Liver (tissue), 9 donors: ENCODE data around the gene IGF1R. TPM values are rescaled to one million over a fixed set of nuclear protein-coding genes. Genes with fewer than 3 reads are reported as not detected.

Source experiments
- DNase-seq: peaks from one replicate; pipeline ENCODE4 v3.0.0-alpha.2; 2017; ENCODE audit warnings: low spot score
- H3K27ac ChIP-seq, 2 donors: one replicate each; pipeline ENCODE4 v1.7.0; 2013; ENCODE audit warnings: inconsistent platforms in 2 of 2, low read length in 2 of 2, control low read depth in 1 of 2, low read depth in 1 of 2, mild to moderate bottlenecking in 1 of 2
- H3K27me3 ChIP-seq, 4 donors: one replicate each; pipeline versions ENCODE4 v1.6.1 to v1.7.0; 2013; ENCODE audit warnings: low read length in 3 of 4, inconsistent platforms in 1 of 4, mild to moderate bottlenecking in 1 of 4, moderate library complexity in 1 of 4; ENCODE audit not compliant: control insufficient read depth in 4 of 4, insufficient read depth in 4 of 4
- H3K36me3 ChIP-seq, 4 donors: one replicate each; pipeline versions ENCODE4 v1.6.1 to v1.7.0; 2013; ENCODE audit warnings: low read length in 3 of 4, mild to moderate bottlenecking in 3 of 4, low read depth in 1 of 4, moderate library complexity in 1 of 4; ENCODE audit not compliant: control insufficient read depth in 4 of 4, insufficient read depth in 3 of 4
- H3K4me1 ChIP-seq, 4 donors: one replicate each; pipeline versions ENCODE4 v1.6.1 to v1.7.0; 2013; ENCODE audit warnings: low read length in 3 of 4, mild to moderate bottlenecking in 3 of 4, moderate library complexity in 1 of 4; ENCODE audit not compliant: control insufficient read depth in 4 of 4, insufficient read depth in 4 of 4
- H3K4me3 ChIP-seq, 3 donors: one replicate each; pipeline versions ENCODE4 v1.6.1 to v1.7.0; 2013; ENCODE audit warnings: low read length in 3 of 3, control low read depth in 1 of 3, low read depth in 1 of 3, mild to moderate bottlenecking in 1 of 3
- H3K9ac ChIP-seq, 2 donors: one replicate each; pipeline ENCODE4 v1.7.0; 2013; ENCODE audit warnings: low read length in 2 of 2, mild to moderate bottlenecking in 2 of 2, moderate library complexity in 2 of 2, control low read depth in 1 of 2, low read depth in 1 of 2
- H3K9me3 ChIP-seq, 4 donors: one replicate each; pipeline versions ENCODE4 v1.6.1 to v1.7.0; 2013; ENCODE audit warnings: low read length in 3 of 4; ENCODE audit not compliant: control insufficient read depth in 4 of 4
- FOXA1 ChIP-seq: IDR thresholded peaks from 2 replicates; pipeline ENCODE4 v1.6.1; 2016; ENCODE audit warnings: antibody characterized with exemption
- FOXA2 ChIP-seq: IDR thresholded peaks from 2 replicates; pipeline ENCODE4 v1.6.1; 2016; ENCODE audit warnings: antibody characterized with exemption
- HNF4A ChIP-seq, 2 donors: conservative IDR thresholded peaks; 2 replicates each; pipeline ENCODE4 v1.6.1; 2016; ENCODE audit warnings: antibody characterized with exemption in 2 of 2, mild to moderate bottlenecking in 2 of 2
- JUND ChIP-seq, 2 donors: IDR thresholded peaks; 2 replicates each; pipeline ENCODE4 v1.6.1; 2016; ENCODE audit warnings: antibody characterized with exemption in 2 of 2
- NR2F2 ChIP-seq: IDR thresholded peaks from 2 replicates; pipeline ENCODE4 v1.6.1; 2016; ENCODE audit warnings: antibody characterized with exemption
- RAD21 ChIP-seq, 2 donors: IDR thresholded peaks; 2 replicates each; pipeline ENCODE4 v1.6.1; 2016; ENCODE audit warnings: antibody characterized with exemption in 2 of 2, mild to moderate bottlenecking in 2 of 2
- TAF1 ChIP-seq: conservative IDR thresholded peaks from 2 replicates; pipeline ENCODE4 v1.6.1; 2016; ENCODE audit warnings: antibody characterized with exemption, mild to moderate bottlenecking
- YY1 ChIP-seq: IDR thresholded peaks from 2 replicates; pipeline ENCODE4 v1.6.1; 2016; ENCODE audit warnings: antibody characterized with exemption, mild to moderate bottlenecking
- WGBS: extraction: QIAGEN DNeasy Blood & Tissue Kit; methylation state at CpG from one replicate; pipeline ENCODE4 v1.1.7; 2013; 5-methylcytosine and 5-hydroxymethylcytosine counted together
- polyA plus RNA-seq, 2 donors: library from polyadenylated mRNA; stranded (reverse) in 1 of 2; unstranded in 1 of 2; fragments of 200-250 nt in 1 of 2; fragments of >200 nt in 1 of 2; fragmentation: Nextera tagmentation in 1 of 2; extraction: Ambion mirVana in 1 of 2; gene quantifications; one replicate each; pipeline versions ENCODE4 v1.2.1 to v1.2.3, GENCODE V29; 2013 to 2015
- total RNA-seq, 2 donors: library from RNA; depleted of rRNA; stranded (reverse); fragments of >200 nt; gene quantifications; one replicate each; pipeline ENCODE4 v1.2.3, GENCODE V29; 2014
- TF ChIP-seq, protein P1 (sequence below): IDR thresholded peaks from 2 replicates; pipeline ENCODE4 v1.6.1; 2016; ENCODE audit warnings: antibody characterized with exemption, mild to moderate bottlenecking
- TF ChIP-seq, protein P2 (sequence below): IDR thresholded peaks from 2 replicates; pipeline ENCODE4 v1.6.1; 2016; ENCODE audit warnings: antibody characterized with exemption
- TF ChIP-seq, protein P3 (sequence below): IDR thresholded peaks from 2 replicates; pipeline ENCODE4 v1.6.1; 2016; ENCODE audit warnings: antibody characterized with exemption
- TF ChIP-seq, protein P4 (sequence below): fragments of 150-350 bp; IDR thresholded peaks from 2 replicates; pipeline ENCODE4 v1.5.1; 2017; ENCODE audit warnings: improper control_type of control experiment, low read depth, low read length; ENCODE audit not compliant: missing input control
- donor health status: healthy.
- donor health status: healthy.
- donor health status: healthy.
- donor health status: healthy.
- donor health status: healthy.

Gene IGF1R
- total and polyA plus RNA-seq, 4 donors = 0.69 to 10.3 (median 3.2) TPM

DNA sequence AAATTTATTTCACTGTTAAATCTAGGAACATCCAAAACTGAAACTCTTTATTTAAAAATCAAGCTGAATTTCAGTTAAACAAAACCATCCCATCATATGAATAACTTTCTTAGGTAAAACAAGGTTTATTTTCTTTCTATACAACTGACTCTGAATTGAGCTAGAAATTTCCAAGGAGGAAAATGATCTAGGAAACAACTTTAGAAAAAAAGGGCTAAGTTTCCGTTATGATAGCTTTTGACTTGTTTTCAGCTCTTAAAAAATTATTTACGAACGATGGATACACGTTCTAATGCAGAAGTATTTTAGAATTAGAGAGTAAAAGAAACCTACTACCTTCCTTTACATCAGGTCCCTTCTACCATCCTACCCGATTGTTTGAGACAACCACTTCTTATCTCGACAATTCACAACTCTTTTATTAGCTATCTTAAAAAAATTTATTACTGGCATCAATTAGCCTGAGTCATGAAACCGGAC, 1.8 kb upstream of the IGF1R start:
- Histone ChIP-seq H3K4me1 (peaks cover 4 to 34% (median 11%) of the 10 kb centered on the region in 4 donors), H3K4me3 (no peak overlapping the region), H3K36me3 (no peaks in the 10 kb centered on the region), H3K9ac (no peak overlapping the region), H3K9me3 (peaks cover 0 to 5% (median 0%) of the 10 kb centered on the region in 4 donors), H3K27ac (no peak overlapping the region), H3K27me3 (peaks cover 0 to 10% (median 8%) of the 10 kb centered on the region in 4 donors)
- DNase-seq = no peak
- WGBS = 12% methylated on average over 7 of the region's 7 CpGs
- TF ChIP-seq FOXA2 = no peak
- TF ChIP-seq HNF4A (conservative IDR thresholded peaks at IDR 0.05) = no peak
- TF ChIP-seq, protein P1, sequence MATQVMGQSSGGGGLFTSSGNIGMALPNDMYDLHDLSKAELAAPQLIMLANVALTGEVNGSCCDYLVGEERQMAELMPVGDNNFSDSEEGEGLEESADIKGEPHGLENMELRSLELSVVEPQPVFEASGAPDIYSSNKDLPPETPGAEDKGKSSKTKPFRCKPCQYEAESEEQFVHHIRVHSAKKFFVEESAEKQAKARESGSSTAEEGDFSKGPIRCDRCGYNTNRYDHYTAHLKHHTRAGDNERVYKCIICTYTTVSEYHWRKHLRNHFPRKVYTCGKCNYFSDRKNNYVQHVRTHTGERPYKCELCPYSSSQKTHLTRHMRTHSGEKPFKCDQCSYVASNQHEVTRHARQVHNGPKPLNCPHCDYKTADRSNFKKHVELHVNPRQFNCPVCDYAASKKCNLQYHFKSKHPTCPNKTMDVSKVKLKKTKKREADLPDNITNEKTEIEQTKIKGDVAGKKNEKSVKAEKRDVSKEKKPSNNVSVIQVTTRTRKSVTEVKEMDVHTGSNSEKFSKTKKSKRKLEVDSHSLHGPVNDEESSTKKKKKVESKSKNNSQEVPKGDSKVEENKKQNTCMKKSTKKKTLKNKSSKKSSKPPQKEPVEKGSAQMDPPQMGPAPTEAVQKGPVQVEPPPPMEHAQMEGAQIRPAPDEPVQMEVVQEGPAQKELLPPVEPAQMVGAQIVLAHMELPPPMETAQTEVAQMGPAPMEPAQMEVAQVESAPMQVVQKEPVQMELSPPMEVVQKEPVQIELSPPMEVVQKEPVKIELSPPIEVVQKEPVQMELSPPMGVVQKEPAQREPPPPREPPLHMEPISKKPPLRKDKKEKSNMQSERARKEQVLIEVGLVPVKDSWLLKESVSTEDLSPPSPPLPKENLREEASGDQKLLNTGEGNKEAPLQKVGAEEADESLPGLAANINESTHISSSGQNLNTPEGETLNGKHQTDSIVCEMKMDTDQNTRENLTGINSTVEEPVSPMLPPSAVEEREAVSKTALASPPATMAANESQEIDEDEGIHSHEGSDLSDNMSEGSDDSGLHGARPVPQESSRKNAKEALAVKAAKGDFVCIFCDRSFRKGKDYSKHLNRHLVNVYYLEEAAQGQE = no peak
- TF ChIP-seq, protein P2, sequence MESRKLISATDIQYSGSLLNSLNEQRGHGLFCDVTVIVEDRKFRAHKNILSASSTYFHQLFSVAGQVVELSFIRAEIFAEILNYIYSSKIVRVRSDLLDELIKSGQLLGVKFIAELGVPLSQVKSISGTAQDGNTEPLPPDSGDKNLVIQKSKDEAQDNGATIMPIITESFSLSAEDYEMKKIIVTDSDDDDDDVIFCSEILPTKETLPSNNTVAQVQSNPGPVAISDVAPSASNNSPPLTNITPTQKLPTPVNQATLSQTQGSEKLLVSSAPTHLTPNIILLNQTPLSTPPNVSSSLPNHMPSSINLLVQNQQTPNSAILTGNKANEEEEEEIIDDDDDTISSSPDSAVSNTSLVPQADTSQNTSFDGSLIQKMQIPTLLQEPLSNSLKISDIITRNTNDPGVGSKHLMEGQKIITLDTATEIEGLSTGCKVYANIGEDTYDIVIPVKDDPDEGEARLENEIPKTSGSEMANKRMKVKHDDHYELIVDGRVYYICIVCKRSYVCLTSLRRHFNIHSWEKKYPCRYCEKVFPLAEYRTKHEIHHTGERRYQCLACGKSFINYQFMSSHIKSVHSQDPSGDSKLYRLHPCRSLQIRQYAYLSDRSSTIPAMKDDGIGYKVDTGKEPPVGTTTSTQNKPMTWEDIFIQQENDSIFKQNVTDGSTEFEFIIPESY = no peak
- no peak for TF ChIP-seq NR2F2
- TF ChIP-seq FOXA1 = no peak
- TF ChIP-seq, protein P3, sequence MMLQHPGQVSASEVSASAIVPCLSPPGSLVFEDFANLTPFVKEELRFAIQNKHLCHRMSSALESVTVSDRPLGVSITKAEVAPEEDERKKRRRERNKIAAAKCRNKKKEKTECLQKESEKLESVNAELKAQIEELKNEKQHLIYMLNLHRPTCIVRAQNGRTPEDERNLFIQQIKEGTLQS = no peak
- no peak for TF ChIP-seq TAF1
- TF ChIP-seq RAD21 (IDR thresholded peaks at IDR 0.05) = no peak

DNA sequence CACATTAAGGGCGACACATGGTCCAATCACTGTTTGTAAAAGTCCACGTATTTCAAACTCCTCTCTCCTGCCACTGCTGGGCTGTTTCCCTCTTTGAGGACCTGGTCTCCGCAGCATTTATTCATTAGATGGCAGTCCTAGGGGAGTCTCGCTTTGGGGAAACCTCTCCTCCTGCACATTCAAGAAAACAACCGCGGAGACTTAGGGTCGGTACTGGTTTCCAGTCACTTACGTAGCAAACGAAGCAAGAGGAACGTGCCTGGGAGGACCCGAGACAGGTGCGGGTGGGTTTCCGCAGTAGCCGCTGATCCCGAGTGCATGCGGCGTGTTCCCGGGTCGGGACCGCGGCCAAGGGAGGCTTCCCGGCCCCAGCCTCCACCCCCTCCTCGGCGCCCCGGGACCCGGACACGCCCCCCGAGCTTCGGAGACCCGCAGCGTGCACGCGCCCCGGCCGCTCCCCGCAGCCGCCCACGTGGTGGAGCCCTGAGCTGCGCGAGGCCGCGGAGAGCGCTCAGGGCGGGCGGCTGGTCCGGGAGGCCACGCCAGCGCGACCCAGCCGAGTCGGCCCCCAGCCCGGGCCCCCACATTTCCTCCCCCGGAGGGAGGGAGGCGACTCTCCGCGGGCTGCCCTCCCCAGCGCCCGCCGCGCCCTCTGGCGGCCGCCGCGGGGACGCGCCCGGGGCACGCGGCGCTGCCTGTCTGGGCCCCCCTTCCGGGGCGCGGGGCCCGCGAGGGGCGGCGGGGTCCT, 1.1 kb upstream of the IGF1R start:
- Histone ChIP-seq H3K27me3 (peaks cover 0 to 10% (median 9%) of the 10 kb centered on the region in 4 donors), H3K4me3 (peak overlapping the region; percentile 17 to 92 (median 63)), H3K9ac (no peak overlapping the region), H3K4me1 (peaks cover 4 to 34% (median 11%) of the 10 kb centered on the region in 4 donors), H3K36me3 (no peaks in the 10 kb centered on the region), H3K27ac (no peak overlapping the region), H3K9me3 (peaks cover 0 to 5% (median 0%) of the 10 kb centered on the region in 4 donors)
- TF ChIP-seq JUND (IDR thresholded peaks at IDR 0.05) (no peak), RAD21 (IDR thresholded peaks at IDR 0.05) (no peak), YY1 (no peak)
- TF ChIP-seq, protein P4, sequence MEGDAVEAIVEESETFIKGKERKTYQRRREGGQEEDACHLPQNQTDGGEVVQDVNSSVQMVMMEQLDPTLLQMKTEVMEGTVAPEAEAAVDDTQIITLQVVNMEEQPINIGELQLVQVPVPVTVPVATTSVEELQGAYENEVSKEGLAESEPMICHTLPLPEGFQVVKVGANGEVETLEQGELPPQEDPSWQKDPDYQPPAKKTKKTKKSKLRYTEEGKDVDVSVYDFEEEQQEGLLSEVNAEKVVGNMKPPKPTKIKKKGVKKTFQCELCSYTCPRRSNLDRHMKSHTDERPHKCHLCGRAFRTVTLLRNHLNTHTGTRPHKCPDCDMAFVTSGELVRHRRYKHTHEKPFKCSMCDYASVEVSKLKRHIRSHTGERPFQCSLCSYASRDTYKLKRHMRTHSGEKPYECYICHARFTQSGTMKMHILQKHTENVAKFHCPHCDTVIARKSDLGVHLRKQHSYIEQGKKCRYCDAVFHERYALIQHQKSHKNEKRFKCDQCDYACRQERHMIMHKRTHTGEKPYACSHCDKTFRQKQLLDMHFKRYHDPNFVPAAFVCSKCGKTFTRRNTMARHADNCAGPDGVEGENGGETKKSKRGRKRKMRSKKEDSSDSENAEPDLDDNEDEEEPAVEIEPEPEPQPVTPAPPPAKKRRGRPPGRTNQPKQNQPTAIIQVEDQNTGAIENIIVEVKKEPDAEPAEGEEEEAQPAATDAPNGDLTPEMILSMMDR = peak; percentile 54
- TF ChIP-seq, protein P2 = no peak
- 2% methylated on average over 77 of the region's 77 CpGs for WGBS
- DNase-seq = peak; percentile 71
